ENCODE data around the gene PHF13.

Gene PHF13

GRCh38 chr1:6601923-6602668 is 11.4 kb upstream of the PHF13 start:
- no peak for DNase-seq (ENCODE audit: low read depth in 2 of 2)

GRCh38 chr1:6602669-6603237 is 10.8 kb upstream of the PHF13 start, which contains the start of gene KLHL21:
Gene KLHL21, minus strand, starts transcription at chr1:6602869. Its CDS starts 52 bp downstream, at chr1:6602817.
- peak; percentile 75 to 76 for DNase-seq (ENCODE audit: low read depth in 2 of 2)

DNA sequence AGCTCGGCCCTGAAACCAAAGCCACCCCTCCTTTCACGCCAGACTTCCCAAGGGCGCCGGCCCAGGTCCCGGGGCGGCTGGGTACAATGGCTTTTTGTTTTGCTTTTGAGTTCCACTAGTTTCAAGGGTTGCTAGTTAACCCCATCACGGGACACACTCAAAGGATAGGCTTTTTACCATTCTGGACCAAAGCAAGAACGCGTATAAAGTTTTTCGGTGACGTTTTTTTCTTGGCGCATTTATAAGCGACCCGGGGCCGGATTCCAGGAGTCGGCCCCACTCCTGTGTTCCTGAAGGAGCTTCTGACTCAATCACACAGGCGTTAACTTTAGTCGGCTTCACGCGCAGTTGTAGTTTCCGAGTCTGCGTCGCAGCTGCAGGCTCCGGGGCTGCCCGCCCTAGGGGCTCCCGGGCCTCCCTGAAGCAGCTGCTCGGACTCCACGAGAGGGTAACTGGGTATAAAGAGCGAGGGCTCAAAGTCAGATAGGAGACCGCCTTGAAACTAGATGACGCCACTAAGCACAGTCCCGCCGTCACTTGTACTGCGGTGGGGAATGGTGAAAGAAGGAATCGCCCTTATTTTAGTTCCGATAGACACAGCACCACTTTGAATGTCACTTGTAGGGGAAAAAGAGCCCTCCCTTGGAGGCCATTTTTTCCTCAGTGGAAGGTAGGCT is 10.2 kb upstream of the PHF13 start:
- peak; percentile 60 to 62 for DNase-seq (ENCODE audit: low read depth in 2 of 2)

DNA sequence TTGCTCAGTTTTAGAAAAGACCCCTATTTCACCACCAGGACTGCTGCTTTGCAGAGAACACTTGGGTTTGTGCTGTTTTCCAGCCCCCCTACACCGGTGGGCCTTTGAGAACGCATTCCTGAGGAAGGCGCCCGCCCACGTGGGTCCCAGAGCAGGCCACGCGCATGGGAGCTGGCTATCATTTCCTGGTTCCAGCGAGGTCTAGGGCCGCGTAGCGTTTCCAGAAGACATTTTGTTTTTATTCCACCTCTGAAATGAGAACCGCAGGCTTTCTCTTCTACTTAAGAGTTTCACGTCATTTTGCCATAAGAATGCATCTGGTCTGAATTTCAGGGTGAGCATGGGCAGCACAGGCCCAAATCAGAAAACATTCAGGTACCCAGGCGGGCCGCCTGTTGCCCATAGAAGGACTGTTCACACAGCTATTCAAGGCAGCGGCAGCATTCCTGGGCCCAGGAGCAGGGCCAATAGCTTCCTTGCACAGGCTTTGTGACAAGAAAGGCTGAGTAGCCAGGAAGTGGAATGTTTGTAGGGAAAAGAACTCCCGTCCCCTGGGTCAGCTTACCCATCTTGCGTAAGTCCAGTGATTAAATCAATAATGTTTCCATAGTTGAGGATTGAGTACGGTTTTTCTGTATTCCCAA is 9.5 kb upstream of the PHF13 start:
- DNase-seq (ENCODE audit: low read depth in 2 of 2) = peak; percentile 77 to 78

- peak in 1 of 2 experiments; percentile 12 for DNase-seq (ENCODE audit: low read depth in 2 of 2)
Measured at GRCh38 chr1:6612641-6613360, 730 bp upstream of the PHF13 start.

- peak in 1 of 2 experiments; percentile 15 for DNase-seq (ENCODE audit: low read depth in 2 of 2)
Measured at GRCh38 chr1:6614019-6614928, 743 bp downstream of the PHF13 start.

- DNase-seq (ENCODE audit: low read depth in 2 of 2) = no peak
Measured at GRCh38 chr1:6614929-6615785, 1.6 kb downstream of the PHF13 start.

GRCh38 chr1:6619045-6619444 is 5.5 kb downstream of the PHF13 start:
- DNase-seq (ENCODE audit: low read depth in 2 of 2) = no peak

GRCh38 chr1:6621429-6622391 is 8.2 kb downstream of the PHF13 start:
- no peak for DNase-seq (ENCODE audit: low read depth in 2 of 2)

- no peak for DNase-seq (ENCODE audit: low read depth in 2 of 2)
Measured at GRCh38 chr1:6622396-6623152, 9.0 kb downstream of the PHF13 start.

- no peak for DNase-seq (ENCODE audit: low read depth in 2 of 2)
Measured at GRCh38 chr1:6623269-6623965, 9.9 kb downstream of the PHF13 start.

- DNase-seq (ENCODE audit: low read depth in 2 of 2) = peak; percentile 56 to 64
Measured at GRCh38 chr1:6624710-6625583, 11.4 kb downstream of the PHF13 start, which contains the start of gene THAP3. Gene THAP3, plus strand, starts transcription at chr1:6624868. Its CDS starts 351 bp downstream, at chr1:6625219.

DNA sequence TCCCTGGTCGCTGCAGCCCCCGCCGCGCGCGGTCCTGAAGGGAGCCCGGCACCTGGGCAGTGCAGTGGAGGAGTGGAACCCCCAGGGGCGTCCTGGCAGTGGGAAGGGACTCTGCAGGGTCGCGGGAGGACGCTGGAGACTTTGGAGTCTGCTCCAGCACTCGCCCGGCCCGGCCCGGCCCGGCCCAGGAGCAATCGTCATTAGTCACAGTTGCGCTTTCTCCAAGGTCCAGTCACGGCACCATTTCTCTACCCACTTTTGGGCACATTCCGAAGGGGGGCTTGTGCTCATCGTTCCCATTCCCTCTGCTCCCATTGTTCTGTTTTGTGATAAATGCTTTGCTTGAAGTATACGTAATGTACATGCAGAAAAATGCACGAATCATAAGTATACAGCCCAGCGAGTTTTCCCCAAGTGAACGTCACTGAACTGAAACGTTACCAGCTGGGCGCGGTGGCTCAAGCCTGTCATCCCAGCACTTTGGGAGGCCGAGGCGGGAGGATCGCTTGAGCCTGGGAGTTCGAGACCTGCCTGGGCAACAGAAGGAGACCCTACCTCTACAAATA is 12.1 kb downstream of the PHF13 start:
- DNase-seq (ENCODE audit: low read depth in 2 of 2) = peak; percentile 38 to 39

DNA sequence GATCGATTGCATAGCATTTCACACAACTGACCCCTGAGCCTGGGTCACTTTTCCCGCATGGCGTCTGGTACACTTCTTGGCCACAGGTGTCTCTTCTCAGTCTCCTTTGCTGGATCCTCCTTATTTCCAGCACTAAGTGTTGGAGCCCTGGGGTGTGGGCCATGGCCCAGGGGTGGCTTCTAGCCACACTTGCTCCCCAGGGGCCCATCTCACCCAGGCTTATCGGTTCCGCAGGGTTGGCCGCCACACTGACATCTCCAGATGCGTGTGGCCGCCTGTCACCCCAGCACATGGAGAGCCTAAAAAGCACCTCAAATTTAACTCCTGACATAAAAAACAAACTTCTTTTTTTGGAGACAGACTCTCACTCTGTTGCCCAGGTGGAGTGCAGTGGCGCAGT is 13.5 kb downstream of the PHF13 start:
- no peak for DNase-seq (ENCODE audit: low read depth in 2 of 2)

DNA sequence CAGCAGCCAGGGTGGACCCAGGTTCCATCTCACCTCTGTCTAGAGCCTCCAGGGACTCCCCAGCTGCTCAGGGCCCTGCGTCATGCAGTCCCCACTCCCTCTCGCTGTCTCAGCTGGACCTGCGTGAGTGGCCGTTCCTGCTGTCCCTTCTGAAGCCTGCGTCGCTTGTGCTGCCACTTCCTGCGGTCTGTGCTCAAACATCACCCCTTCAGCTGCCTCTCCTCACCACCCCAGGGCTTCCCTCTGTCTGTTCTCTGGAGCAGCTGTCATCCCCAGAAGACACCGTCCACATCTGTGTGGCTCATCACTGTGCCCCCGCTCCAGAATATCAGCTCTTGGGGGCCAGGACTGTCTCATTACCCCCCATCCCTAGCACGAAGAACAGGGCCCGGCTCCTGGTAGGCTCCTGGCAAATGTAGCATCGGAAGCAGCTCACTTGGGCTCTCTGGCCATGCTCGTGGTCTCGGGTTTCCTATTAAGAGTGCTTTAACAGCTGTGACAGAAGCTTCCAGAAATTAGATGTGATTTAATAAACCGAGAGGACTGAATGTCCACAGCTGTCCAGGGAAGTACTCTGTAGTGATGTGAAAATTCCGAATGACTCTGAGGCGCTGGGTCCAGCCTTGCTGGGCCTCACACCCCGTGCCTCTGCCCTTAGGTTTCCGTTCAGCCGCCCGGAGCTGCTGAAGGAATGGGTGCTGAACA is 14.5 kb downstream of the PHF13 start:
- DNase-seq (ENCODE audit: low read depth in 2 of 2) = no peak
